Adrenal gland (tissue), 5 donors: ENCODE results near the gene FBXL5.

Experiments used
- CTCF ChIP-seq, 6 experiments: fragments of 450-650 bp in 4 of 6; fragments of 200-600 bp in 2 of 6; sonication (generic) in 1 of 6; IDR thresholded peaks; 1 replicate in 5 of 6; 2 replicates in 1 of 6; pipeline versions ENCODE4 v1.5.1 to v1.8.0; 2016 to 2021; ENCODE audit warnings: antibody characterized with exemption in 6 of 6, mild to moderate bottlenecking in 2 of 6, moderate library complexity in 1 of 6
- POLR2A ChIP-seq, 2 donors: fragments of 450-650 bp; IDR thresholded peaks; one replicate each; pipeline ENCODE4 v1.6.1; 2017; ENCODE audit warnings: antibody characterized with exemption in 2 of 2, mild to moderate bottlenecking in 2 of 2, moderate library complexity in 1 of 2
- donor health status: DM: no; HTN: no; CAD: no.

- TF ChIP-seq CTCF (IDR thresholded peaks at IDR 0.05) = no peak
- TF ChIP-seq POLR2A (IDR thresholded peaks at IDR 0.05) = no peak
These were observed 36.4 kb upstream of the FBXL5 start for GRCh38 chr4:15691346-15692135.
